ENCODE measurements around the gene AKR1C1.

DNA sequence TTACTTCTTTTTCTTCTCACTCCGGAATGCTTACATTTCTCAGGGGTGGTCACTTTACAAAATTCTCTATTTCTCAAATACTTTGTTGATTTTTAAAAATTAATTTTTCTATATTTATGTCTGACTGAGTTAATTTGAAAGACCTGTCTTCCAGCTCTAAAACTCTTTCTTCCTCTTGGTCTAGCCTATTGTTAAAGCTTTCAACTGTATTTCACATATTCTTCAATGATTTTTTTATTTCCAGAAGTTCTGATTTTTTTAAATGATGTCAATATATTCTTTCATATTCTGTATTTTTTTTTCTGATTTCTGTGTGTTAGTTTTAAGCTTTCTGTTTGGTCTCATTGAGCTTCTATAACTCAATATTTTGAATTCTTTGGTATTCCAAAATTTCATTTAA is 67.8 kb downstream of the AKR1C1 start:
- TF ChIP-seq, protein P1, sequence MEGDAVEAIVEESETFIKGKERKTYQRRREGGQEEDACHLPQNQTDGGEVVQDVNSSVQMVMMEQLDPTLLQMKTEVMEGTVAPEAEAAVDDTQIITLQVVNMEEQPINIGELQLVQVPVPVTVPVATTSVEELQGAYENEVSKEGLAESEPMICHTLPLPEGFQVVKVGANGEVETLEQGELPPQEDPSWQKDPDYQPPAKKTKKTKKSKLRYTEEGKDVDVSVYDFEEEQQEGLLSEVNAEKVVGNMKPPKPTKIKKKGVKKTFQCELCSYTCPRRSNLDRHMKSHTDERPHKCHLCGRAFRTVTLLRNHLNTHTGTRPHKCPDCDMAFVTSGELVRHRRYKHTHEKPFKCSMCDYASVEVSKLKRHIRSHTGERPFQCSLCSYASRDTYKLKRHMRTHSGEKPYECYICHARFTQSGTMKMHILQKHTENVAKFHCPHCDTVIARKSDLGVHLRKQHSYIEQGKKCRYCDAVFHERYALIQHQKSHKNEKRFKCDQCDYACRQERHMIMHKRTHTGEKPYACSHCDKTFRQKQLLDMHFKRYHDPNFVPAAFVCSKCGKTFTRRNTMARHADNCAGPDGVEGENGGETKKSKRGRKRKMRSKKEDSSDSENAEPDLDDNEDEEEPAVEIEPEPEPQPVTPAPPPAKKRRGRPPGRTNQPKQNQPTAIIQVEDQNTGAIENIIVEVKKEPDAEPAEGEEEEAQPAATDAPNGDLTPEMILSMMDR (IDR thresholded peaks at IDR 0.05): no peak
- no peak for TF ChIP-seq POLR2A (IDR thresholded peaks at IDR 0.05)
